DMS 273 (cell line): ENCODE data around the gene HIVEP3.
A peak's percentile ranks its signal among the peaks of the same experiment; 100 is the strongest.

Experiments
- DNase-seq: peaks from one replicate; lab custom pipeline; 2025; ENCODE audit not compliant: unreplicated experiment; lab: John Stamatoyannopoulos, UW

The HIVEP3 gene

DNA sequence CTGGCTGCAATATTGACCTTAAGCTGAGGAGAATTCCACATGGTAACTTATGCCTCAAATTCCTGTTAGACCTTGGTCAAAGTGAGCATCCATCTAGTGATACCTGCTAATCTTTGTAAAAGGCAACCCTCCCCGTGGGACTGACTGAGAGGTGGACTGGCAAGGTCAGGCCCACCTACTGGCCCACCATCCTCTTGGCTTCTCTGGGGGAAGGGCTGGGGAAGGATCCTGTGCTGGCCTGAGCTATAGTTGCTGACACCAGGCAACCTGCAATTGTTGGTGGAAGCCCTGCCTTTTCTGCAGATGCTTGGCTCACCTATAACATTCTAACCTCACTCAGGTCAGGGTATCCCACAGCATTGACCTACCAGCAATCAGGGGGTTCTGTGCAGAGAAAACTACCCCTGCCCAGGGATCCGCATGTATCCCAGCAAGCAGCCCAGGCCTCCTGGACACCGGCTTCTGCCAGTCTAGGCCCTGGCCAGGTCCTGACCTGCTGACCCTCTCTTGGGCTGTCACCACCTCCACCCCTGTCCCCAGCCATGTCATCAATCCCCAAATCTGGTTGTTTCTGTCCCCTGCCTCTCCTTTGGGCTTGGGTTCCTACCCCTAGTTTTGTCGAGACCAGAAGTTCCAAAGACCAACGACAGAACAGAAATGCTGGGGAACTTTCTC lies 326.1 kb downstream of the HIVEP3 start:
- no peak for DNase-seq

DNA sequence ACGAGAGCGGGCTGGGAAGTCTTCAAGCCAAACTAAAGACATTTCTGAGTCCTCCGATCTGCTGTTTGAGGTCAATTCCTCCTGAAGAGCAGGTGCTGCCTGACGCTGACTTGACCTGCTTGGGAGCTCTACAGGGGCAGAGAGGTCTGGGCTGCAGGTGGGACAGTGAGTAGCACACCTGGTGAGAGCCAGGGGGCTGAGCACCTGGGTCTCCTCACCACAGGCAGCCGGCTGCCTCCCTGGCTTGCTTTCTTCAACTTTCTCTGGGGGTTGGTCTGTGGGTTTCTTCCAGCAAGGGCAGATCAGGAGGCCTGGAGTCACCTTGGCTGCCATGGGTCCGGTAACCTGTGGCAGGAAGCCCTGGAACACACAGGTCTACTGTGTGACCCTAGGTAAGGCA lies 326.8 kb downstream of the HIVEP3 start:
- no peak for DNase-seq

GRCh38 chr1:41590331-41590730 lies 328.4 kb downstream of the HIVEP3 start:
- DNase-seq, result no peak

DNA sequence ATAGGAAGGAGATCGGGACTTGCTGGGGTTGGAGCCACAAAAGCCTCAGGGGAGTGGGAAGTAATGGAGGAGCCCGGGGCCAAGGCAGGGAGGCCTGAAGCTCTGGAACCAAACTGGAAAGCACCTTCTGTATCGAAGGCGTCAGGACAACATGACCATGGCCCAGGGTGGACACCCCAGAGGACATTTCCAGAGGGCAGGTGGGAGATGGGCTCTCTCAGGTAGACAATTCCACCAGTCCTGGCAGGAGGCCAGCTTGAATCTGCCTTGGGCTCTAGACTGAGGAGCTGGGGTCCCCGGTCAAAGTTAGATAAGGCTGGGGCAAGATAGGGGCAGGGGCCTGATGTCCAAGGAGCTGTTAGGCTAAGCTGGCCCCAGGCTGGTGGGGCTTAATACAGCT lies 329.3 kb downstream of the HIVEP3 start:
- no peak for DNase-seq

DNA sequence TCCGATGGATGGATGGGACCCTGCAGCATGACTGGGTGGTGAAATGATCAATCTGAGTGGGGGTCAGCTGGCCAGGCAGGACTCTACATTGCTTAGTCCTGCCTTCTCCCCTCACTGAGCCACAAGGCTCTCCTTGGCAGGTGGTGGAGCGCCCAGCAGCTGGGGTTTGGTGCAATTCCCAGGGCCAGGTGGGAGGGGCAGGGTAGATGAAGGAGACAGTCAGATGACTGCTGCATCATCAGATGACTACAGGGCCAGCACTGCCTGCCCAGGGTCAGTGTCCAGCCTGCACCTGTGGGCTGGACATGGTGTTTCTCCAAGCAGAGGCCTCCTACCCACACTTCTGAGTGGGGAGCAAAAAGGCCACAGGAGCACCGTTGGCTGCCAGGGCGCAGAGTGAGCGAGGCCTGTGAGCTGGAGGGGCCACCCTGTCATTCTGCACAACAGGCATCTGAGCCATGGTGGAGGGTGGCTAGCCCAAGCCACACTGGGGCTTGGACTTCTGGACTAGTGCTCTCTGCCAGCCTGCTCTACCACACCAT lies 330.3 kb downstream of the HIVEP3 start:
- no peak for DNase-seq

DNA sequence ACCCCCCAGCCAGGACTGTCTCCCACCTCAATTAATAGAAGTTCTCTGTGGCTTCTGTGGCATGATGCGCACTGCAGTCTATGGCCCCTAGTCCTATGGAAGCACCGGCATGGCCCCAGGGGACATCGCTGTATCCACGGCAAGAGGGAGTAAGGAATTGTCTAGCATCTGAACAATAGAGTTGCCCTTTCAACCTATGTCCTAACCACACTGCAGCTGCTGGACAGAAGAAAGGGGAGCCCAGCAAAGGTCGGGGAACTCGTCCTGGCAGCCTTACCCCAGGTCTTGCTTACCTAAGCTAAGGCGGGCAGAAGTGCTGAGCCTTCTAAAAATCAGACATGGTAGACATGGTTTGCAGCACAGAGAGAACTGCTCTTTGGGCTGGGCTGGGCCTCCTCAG lies 330.9 kb downstream of the HIVEP3 start:
- no peak for DNase-seq

GRCh38 chr1:41586230-41586629 lies 332.5 kb downstream of the HIVEP3 start:
- no peak for DNase-seq

DNA sequence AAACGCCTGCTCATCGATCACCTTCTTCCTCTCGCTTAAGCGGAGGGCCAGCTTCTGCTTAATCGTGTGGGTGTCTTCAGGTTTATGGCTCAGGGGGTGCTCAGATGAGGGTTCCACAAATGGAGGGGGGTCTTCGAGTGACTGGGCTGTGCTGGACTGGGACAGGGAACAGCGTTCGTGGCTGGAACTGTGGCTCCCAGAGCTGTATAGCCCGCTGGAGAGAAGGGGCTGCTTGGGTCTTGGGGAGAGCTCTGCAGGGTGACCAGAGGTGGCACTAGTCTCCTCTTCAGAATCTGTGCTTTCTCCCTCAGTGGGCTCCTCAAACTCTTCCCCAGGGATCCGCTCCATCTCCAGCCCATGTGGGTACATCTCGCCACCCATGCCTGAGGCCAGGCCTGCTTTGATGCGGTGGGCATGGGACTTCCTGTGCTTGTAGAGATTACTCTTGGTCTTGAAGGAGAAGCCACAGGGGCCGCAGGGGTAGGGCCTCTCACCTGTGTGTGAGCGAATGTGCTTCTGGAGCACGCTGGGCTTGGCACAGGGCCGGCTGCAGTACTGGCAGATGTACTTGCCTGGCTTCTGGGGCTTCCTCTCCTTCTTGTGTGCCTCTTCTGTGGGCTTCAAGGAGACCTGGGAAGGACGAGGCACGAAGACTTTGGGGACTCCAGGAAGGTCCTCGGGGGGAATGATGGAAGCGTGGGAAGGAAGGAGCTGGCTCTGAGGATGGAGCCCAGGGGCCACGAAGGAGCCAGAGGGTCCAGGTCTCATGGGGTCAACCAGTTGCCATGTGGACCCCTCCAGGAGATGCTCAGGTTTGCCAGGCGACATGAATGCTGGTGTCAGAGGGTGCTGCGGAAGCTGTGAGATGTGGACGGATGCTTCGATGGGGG lies 334.8 kb downstream of the HIVEP3 start:
- DNase-seq, result no peak

DNA sequence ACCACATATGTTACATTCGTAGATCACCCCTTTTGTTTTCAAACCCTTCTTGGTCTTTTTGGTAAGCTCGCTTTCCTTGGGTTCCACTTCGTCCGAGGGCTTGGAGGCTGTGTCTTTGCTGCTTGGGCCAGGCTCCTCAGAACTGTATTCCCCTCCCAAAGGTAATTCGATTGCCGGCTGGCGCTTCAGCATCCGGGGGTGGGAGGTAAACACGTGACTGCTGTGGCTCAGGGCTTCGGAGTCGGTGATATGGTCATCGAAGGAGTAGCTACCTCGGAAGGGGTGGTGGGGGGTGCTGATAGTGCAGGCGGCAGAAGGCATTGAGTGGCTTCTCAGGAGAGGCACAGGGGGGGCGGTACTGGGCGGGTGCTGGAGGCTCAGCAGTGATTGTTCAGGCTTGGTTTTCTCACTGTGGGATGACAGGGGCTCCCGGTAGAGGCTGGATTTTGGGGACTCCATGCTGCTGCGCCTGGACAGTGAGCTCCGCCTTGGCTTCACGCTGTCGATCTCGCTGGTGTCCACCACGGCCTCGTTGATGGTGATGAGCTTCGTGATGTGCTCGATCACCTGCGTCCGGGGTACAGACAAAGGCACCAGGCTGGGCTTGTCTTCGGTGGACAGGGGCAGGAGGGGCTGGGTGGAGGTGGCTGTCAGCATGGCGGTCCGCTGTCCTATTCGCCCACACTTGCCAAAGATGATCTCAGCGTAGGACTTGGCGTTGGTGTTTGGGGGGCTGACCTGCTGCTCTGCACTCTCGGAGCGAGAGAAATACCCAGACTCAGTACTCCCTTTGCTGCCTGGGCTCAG lies 335.7 kb downstream of the HIVEP3 start:
- DNase-seq, result no peak

- DNase-seq, result no peak
These were observed 336.4 kb downstream of the HIVEP3 start for GRCh38 chr1:41582351-41582750.

DNA sequence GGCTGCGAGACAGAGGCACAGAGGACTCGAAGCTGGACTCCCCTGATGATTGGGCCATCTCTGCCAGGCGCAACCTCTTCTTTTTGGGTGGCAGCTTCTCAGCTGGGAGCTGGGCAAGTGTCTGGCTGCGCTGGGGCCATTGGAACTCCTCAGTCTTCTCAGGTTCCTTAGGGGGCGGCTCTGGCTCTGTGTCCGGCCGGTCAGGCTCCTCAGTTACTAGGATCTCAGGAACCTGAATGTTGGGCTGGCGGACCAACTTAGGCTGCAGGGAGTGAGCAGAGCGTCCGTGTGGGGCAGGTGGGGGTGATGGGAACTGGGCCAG lies 336.8 kb downstream of the HIVEP3 start:
- DNase-seq, result no peak

GRCh38 chr1:41581216-41582003 lies 337.3 kb downstream of the HIVEP3 start:
- DNase-seq, result no peak

- no peak for DNase-seq
These were observed 338.1 kb downstream of the HIVEP3 start for GRCh38 chr1:41580520-41581172.

- no peak for DNase-seq
These were observed 338.7 kb downstream of the HIVEP3 start for GRCh38 chr1:41580021-41580420.

DNA sequence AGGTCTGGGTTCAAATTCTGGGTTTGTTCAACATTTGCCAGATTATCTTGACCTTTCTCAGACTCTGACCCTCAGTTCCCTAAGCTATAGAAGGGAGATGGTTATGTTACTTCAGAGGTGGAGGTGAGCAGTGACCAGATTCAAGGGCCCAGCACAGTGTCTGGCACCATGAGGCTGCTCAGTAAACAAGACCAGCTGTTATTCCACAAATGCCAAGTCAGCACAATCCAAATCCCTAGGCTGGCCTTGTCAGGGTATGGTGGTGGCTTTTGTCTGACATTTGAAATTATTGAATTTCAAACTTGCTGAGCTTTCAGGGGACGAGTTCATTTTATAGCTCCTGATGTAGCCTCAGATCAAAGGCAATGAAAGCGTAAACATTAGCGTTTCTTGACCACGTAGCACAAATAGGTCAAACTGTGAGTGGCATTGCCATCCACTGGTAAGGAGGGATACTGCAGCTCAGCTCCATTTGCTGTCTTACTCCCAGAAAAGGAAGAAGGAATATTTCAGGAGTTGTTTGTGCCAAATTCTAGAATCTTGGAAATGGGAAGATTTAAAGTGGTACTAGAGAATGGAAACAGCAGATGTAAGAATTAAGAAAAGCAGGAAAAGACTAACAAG lies 339.9 kb downstream of the HIVEP3 start:
- DNase-seq, result peak; percentile 30

DNA sequence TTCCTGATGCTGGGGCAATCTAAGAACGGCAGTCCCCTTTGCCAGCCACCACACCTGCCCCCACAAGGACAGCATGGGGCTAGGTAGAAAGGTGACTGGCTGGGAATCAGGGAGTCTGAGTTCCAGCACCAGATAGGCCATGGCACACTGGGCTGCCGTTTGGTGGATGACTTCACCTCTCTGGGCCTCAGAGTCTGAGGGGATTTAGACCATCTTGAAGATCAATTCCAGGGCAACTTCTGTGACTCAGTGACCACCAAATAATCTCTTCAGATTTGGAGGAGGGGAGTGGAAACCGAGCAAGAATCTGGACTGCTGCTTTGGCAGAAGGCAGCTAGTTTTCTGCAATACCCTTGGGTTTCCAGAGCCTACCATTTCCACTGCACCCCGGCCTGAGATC lies 342.1 kb downstream of the HIVEP3 start:
- no peak for DNase-seq

- no peak for DNase-seq
These were observed 342.5 kb downstream of the HIVEP3 start for GRCh38 chr1:41576206-41576605.

DNA sequence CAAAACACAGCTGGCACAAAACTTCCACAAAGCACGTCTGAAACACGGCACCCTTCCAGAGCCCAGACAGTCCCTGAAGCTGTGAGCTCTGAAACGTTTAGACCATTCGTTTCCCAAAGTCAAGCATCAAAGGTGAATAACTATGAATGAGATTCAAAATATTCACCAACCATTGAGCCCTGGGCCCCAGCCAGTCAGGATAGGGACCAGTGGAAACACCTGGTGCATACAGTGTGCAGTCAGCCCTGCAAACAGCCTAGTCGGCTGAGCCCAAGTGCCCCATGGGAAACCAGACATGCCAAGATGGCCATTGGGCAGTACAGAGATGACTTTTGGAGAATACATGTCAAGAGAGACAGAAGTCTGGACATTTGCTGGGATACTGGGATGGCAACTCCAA lies 343.9 kb downstream of the HIVEP3 start:
- DNase-seq, result no peak

DNA sequence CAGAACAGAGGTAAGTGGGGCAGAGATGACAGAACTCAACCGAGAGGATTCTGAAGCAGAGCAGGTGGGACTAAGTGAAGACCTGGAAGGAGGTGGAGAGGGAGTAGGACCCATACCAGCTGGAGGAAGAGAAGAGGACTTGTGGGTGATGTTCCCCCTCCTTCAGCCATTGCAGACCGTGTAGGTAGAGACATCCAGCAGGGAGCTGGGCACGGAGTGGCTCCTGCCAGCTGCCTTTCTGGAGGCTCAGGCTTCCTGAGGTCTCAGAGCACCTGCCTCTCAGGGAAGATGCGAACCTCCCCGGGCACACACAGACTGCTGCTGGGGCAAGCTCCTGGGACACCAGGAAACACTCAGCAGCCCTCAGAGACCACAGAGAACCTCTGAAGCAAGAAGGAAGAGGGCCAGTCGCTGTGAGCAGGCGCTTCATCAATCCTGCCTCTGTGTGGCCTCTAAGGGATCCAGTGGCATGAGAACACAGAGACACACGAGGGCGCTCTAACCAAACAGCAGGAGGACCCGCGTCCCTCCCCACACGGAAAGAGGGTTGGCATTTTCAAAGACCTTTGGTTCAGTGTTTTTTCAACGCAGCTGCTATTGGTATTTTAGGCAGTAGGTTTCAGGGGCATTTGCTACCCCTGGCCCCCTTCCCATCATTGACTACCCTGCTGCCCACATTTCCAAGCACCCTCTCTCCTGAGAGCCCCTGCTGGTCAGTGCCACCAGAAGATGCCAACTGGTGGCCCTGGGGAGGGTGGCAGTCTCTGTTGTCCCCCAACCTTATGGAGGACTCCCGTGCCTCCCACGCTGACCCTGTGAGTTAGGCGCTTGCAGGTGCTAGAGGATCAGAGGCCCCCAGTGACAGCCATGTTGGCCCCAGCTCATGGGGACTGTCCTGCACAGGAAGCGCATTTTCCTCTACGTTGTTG lies 344.7 kb downstream of the HIVEP3 start:
- peak; percentile 93 for DNase-seq
